Measurements from ENCODE around the gene NBEAL2.

GRCh38 chr3:46938118-46938517 is 41.3 kb upstream of the NBEAL2 start:
- TF ChIP-seq CTCF (IDR thresholded peaks at IDR 0.05; ENCODE audit: low read length) (no peak), EZH2 (IDR thresholded peaks at IDR 0.05; ENCODE audit: borderline replicate concordance, low read length) (no peak)
